ENCODE measurements around the gene LRRC8B. TPM values are rescaled to one million over a fixed set of nuclear protein-coding genes. Genes with fewer than 3 reads are reported as not detected.
"Not testable (repeated sequence)": the region's sequence is repeated elsewhere in the genome, so short reads cannot be mapped to it uniquely, and the experiment has no call there.

Gene LRRC8B
- total RNA-seq, 1 donor from 2014 or later: 2.5 TPM

- DNase-seq (no peak), ATAC-seq (no peak)
- intact Hi-C loops (cut with micrococcal nuclease): no loop called here
These were observed 17.7 kb downstream of the LRRC8B start for GRCh38 chr1:89542345-89542744.

- DNase-seq; intact Hi-C loops (cut with micrococcal nuclease); ATAC-seq: not testable (repeated sequence)
These were observed 19.0 kb downstream of the LRRC8B start for GRCh38 chr1:89543632-89544031.

- ATAC-seq: peak; percentile 67
- intact Hi-C loops (cut with micrococcal nuclease): no loop called here
These were observed 20.8 kb downstream of the LRRC8B start for GRCh38 chr1:89545264-89546038.

GRCh38 chr1:89546082-89546889 is 21.7 kb downstream of the LRRC8B start:
- intact Hi-C loops (cut with micrococcal nuclease): no loop called here
- DNase-seq (no peak), ATAC-seq (peak; percentile 75)

More at GRCh38 chr1:89545264-89546038, 20.8 kb downstream of the LRRC8B start:
- no peak for DNase-seq

- DNase-seq (no peak), ATAC-seq (no peak)
- intact Hi-C loops (cut with micrococcal nuclease): no loop called here
These were observed 22.4 kb downstream of the LRRC8B start for GRCh38 chr1:89546934-89547562.

GRCh38 chr1:89547563-89548116 is 23.0 kb downstream of the LRRC8B start:
- ATAC-seq: peak; percentile 44
- DNase-seq: no peak
- intact Hi-C loops (cut with micrococcal nuclease): no loop called here

- intact Hi-C loops (cut with micrococcal nuclease): no loop called here
- DNase-seq (no peak), ATAC-seq (no peak)
These were observed 23.7 kb downstream of the LRRC8B start for GRCh38 chr1:89548122-89548857.

GRCh38 chr1:89550995-89551394 is 26.4 kb downstream of the LRRC8B start:
- DNase-seq (no peak), ATAC-seq (no peak)
- intact Hi-C loops (cut with micrococcal nuclease): no loop called here

GRCh38 chr1:89552471-89553081 is 27.9 kb downstream of the LRRC8B start:
- intact Hi-C loops (cut with micrococcal nuclease): no loop called here
- DNase-seq: no peak
- ATAC-seq: no peak

GRCh38 chr1:89553157-89553556 is 28.5 kb downstream of the LRRC8B start:
- DNase-seq (no peak), ATAC-seq (no peak)
- intact Hi-C loops (cut with micrococcal nuclease): no loop called here

GRCh38 chr1:89555550-89555949 is 30.9 kb downstream of the LRRC8B start:
- intact Hi-C loops (cut with micrococcal nuclease): no loop called here
- ATAC-seq (peak; percentile 45), DNase-seq (no peak)

- intact Hi-C loops (cut with micrococcal nuclease): no loop called here
- DNase-seq (no peak), ATAC-seq (peak; percentile 64)
These were observed 32.3 kb downstream of the LRRC8B start for GRCh38 chr1:89556726-89557444.

- DNase-seq (no peak), ATAC-seq (no peak)
- intact Hi-C loops (cut with micrococcal nuclease): no loop called here
These were observed 32.8 kb downstream of the LRRC8B start for GRCh38 chr1:89557445-89557825.

GRCh38 chr1:89557956-89558355 is 33.3 kb downstream of the LRRC8B start:
- ATAC-seq: no peak
- intact Hi-C loops (cut with micrococcal nuclease): no loop called here
- DNase-seq: no peak

GRCh38 chr1:89563957-89564604 is 39.5 kb downstream of the LRRC8B start:
- ATAC-seq: no peak
- intact Hi-C loops (cut with micrococcal nuclease): no loop called here
- DNase-seq: no peak

- DNase-seq (no peak), ATAC-seq (no peak)
- intact Hi-C loops (cut with micrococcal nuclease): no loop called here
These were observed 40.9 kb downstream of the LRRC8B start for GRCh38 chr1:89565521-89565920.

GRCh38 chr1:89566761-89567174 is 42.1 kb downstream of the LRRC8B start:
- peak; percentile 96 for ATAC-seq
- peak; percentile 74 for DNase-seq
- intact Hi-C loops (cut with micrococcal nuclease): no loop called here

GRCh38 chr1:89567797-89568196 is 43.2 kb downstream of the LRRC8B start:
- no peak for ATAC-seq
- intact Hi-C loops (cut with micrococcal nuclease): no loop called here
- no peak for DNase-seq
